ENCODE results near the gene MKLN1.
"Not testable (repeated sequence)": the region's sequence is repeated elsewhere in the genome, so short reads cannot be mapped to it uniquely, and the experiment has no call there.

MKLN1 gene

GRCh38 chr7:131306777-131307176 lies 20.9 kb upstream of the MKLN1 start:
- no peak for DNase-seq
- intact Hi-C loops (cut with DNase I), result no loop called here

- no peak for DNase-seq
- intact Hi-C loops (cut with DNase I), result no loop called here
Observed at GRCh38 chr7:131307627-131308026, 20.0 kb upstream of the MKLN1 start.

- intact Hi-C loops (cut with DNase I), result no loop called here
- no peak for DNase-seq
Observed at GRCh38 chr7:131312838-131313237, 14.8 kb upstream of the MKLN1 start.

GRCh38 chr7:131320603-131321002 lies 7.1 kb upstream of the MKLN1 start:
- no peak for DNase-seq
- intact Hi-C loops (cut with DNase I), result no loop called here

- DNase-seq, result no peak
- intact Hi-C loops (cut with DNase I), result no loop called here
Observed at GRCh38 chr7:131321656-131322055, 6.0 kb upstream of the MKLN1 start.

GRCh38 chr7:131322061-131322460 lies 5.6 kb upstream of the MKLN1 start:
- DNase-seq, result no peak
- intact Hi-C loops (cut with DNase I), result no loop called here

- DNase-seq, result no peak
- intact Hi-C loops (cut with DNase I), result no loop called here
Observed at GRCh38 chr7:131322861-131323260, 4.8 kb upstream of the MKLN1 start.

GRCh38 chr7:131325179-131325840 lies 2.4 kb upstream of the MKLN1 start:
- no peak for DNase-seq
- intact Hi-C loops (cut with DNase I), result loop anchor here (5.0 kb wide), 3 partner anchors 97 to 258 kb away; no protein-coding TSS in a partner anchor

GRCh38 chr7:131326576-131326975 lies 1.1 kb upstream of the MKLN1 start:
- DNase-seq, result no peak
- intact Hi-C loops (cut with DNase I), result loop anchor here (5.0 kb wide), 3 partner anchors 96 to 259 kb away; no protein-coding TSS in a partner anchor

GRCh38 chr7:131327049-131327625 lies 539 bp upstream of the MKLN1 start:
- intact Hi-C loops (cut with DNase I), result loop anchor here (5.0 kb wide), 3 partner anchors 95 to 260 kb away; no protein-coding TSS in a partner anchor
- DNase-seq, result peak in 6 of 10 donors; percentile 12 to 40 (median 20)

- DNase-seq, result no peak
- intact Hi-C loops (cut with DNase I), result loop anchor here (5.0 kb wide), 3 partner anchors 94 to 261 kb away; no protein-coding TSS in a partner anchor
Observed at GRCh38 chr7:131328377-131329175, 900 bp downstream of the MKLN1 start.

- DNase-seq, result no peak
- intact Hi-C loops (cut with DNase I), result loop anchor here (5.0 kb wide), 3 partner anchors 93 to 262 kb away; no protein-coding TSS in a partner anchor
Observed at GRCh38 chr7:131329176-131329570, 1.5 kb downstream of the MKLN1 start.

- DNase-seq, result no peak
- intact Hi-C loops (cut with DNase I), result no loop called here
Observed at GRCh38 chr7:131330299-131330698, 2.6 kb downstream of the MKLN1 start.

GRCh38 chr7:131331806-131332205 lies 4.1 kb downstream of the MKLN1 start:
- no peak for DNase-seq
- intact Hi-C loops (cut with DNase I), result no loop called here

GRCh38 chr7:131332729-131333128 lies 5.1 kb downstream of the MKLN1 start:
- DNase-seq; intact Hi-C loops (cut with DNase I): not testable (repeated sequence)

- intact Hi-C loops (cut with DNase I), result no loop called here
- no peak for DNase-seq
Observed at GRCh38 chr7:131335639-131336381, 8.1 kb downstream of the MKLN1 start.

- no peak for DNase-seq
- intact Hi-C loops (cut with DNase I), result no loop called here
Observed at GRCh38 chr7:131336956-131337355, 9.3 kb downstream of the MKLN1 start.

- DNase-seq, result no peak
- intact Hi-C loops (cut with DNase I), result no loop called here
Observed at GRCh38 chr7:131338173-131338572, 10.5 kb downstream of the MKLN1 start.

GRCh38 chr7:131338691-131339390 lies 11.2 kb downstream of the MKLN1 start:
- intact Hi-C loops (cut with DNase I), result no loop called here

GRCh38 chr7:131341690-131342089 lies 14.0 kb downstream of the MKLN1 start:
- intact Hi-C loops (cut with DNase I), result no loop called here
- DNase-seq, result no peak

More at GRCh38 chr7:131338691-131339390, 11.2 kb downstream of the MKLN1 start:
- DNase-seq, result no peak

Measured in posterior cingulate gyrus (tissue), 11 donors.